Measurements from ENCODE around the gene PXMP2.

Gene PXMP2

GRCh38 chr12:132723015-132723763 is 35.8 kb downstream of the PXMP2 start:
- no peak for TF ChIP-seq MAX (IDR thresholded peaks at IDR 0.05; ENCODE audit: low read depth, low read length)
- TF ChIP-seq MYC (IDR thresholded peaks at IDR 0.05; ENCODE audit: low read depth, low read length) = no peak
- no peak for TF ChIP-seq POLR2A (IDR thresholded peaks at IDR 0.05; ENCODE audit: extremely low read depth, insufficient read length)
- TF ChIP-seq CTCF (IDR thresholded peaks at IDR 0.05; ENCODE audit: low read depth, low read length) = no peak
- no peak overlapping the region for H3K4me3 ChIP-seq (ENCODE audit: low read depth, low read length)
- no peak for DNase-seq (ENCODE audit: low read depth)

- no peak for DNase-seq (ENCODE audit: low read depth)
- TF ChIP-seq POLR2A (IDR thresholded peaks at IDR 0.05; ENCODE audit: extremely low read depth, insufficient read length) (no peak), CTCF (IDR thresholded peaks at IDR 0.05; ENCODE audit: low read depth, low read length) (no peak), MYC (IDR thresholded peaks at IDR 0.05; ENCODE audit: low read depth, low read length) (no peak), MAX (IDR thresholded peaks at IDR 0.05; ENCODE audit: low read depth, low read length) (no peak)
- no peak overlapping the region for H3K4me3 ChIP-seq (ENCODE audit: low read depth, low read length)
Observed at GRCh38 chr12:132723764-132724140, 36.4 kb downstream of the PXMP2 start.

- TF ChIP-seq POLR2A (IDR thresholded peaks at IDR 0.05; ENCODE audit: extremely low read depth, insufficient read length) (no peak), CTCF (IDR thresholded peaks at IDR 0.05; ENCODE audit: low read depth, low read length) (no peak), MAX (IDR thresholded peaks at IDR 0.05; ENCODE audit: low read depth, low read length) (no peak), MYC (IDR thresholded peaks at IDR 0.05; ENCODE audit: low read depth, low read length) (no peak)
- no peak for DNase-seq (ENCODE audit: low read depth)
Observed at GRCh38 chr12:132724506-132725241, 37.3 kb downstream of the PXMP2 start.

GRCh38 chr12:132726386-132726785 is 39.0 kb downstream of the PXMP2 start:
- TF ChIP-seq CTCF (IDR thresholded peaks at IDR 0.05; ENCODE audit: low read depth, low read length) (no peak), MAX (IDR thresholded peaks at IDR 0.05; ENCODE audit: low read depth, low read length) (no peak), POLR2A (IDR thresholded peaks at IDR 0.05; ENCODE audit: extremely low read depth, insufficient read length) (no peak), MYC (IDR thresholded peaks at IDR 0.05; ENCODE audit: low read depth, low read length) (no peak)
- no peak overlapping the region for H3K4me3 ChIP-seq (ENCODE audit: low read depth, low read length)
- no peak for DNase-seq (ENCODE audit: low read depth)

More at GRCh38 chr12:132724506-132725241, 37.3 kb downstream of the PXMP2 start:
- H3K4me3 ChIP-seq (ENCODE audit: low read depth, low read length) = no peak overlapping the region

GRCh38 chr12:132727091-132727794 is 39.9 kb downstream of the PXMP2 start:
- no peak for DNase-seq (ENCODE audit: low read depth)
- H3K4me3 ChIP-seq (ENCODE audit: low read depth, low read length) = no peak overlapping the region
- TF ChIP-seq CTCF (IDR thresholded peaks at IDR 0.05; ENCODE audit: low read depth, low read length) (no peak), MAX (IDR thresholded peaks at IDR 0.05; ENCODE audit: low read depth, low read length) (no peak), POLR2A (IDR thresholded peaks at IDR 0.05; ENCODE audit: extremely low read depth, insufficient read length) (no peak), MYC (IDR thresholded peaks at IDR 0.05; ENCODE audit: low read depth, low read length) (no peak)

Data from NB4 (cell line).